Liver (tissue), 9 donors: ENCODE results near the gene COP1. TPM values are rescaled to one million over a fixed set of nuclear protein-coding genes. Genes with fewer than 3 reads are reported as not detected.

Experiments used
- DNase-seq: peaks from one replicate; pipeline ENCODE4 v3.0.0-alpha.2; 2017; ENCODE audit warnings: low spot score
- H3K27ac ChIP-seq, 2 donors: one replicate each; pipeline ENCODE4 v1.7.0; 2013; ENCODE audit warnings: inconsistent platforms in 2 of 2, low read length in 2 of 2, control low read depth in 1 of 2, low read depth in 1 of 2, mild to moderate bottlenecking in 1 of 2
- H3K27me3 ChIP-seq, 4 donors: one replicate each; pipeline versions ENCODE4 v1.6.1 to v1.7.0; 2013; ENCODE audit warnings: low read length in 3 of 4, inconsistent platforms in 1 of 4, mild to moderate bottlenecking in 1 of 4, moderate library complexity in 1 of 4; ENCODE audit not compliant: control insufficient read depth in 4 of 4, insufficient read depth in 4 of 4
- H3K36me3 ChIP-seq, 4 donors: one replicate each; pipeline versions ENCODE4 v1.6.1 to v1.7.0; 2013; ENCODE audit warnings: low read length in 3 of 4, mild to moderate bottlenecking in 3 of 4, low read depth in 1 of 4, moderate library complexity in 1 of 4; ENCODE audit not compliant: control insufficient read depth in 4 of 4, insufficient read depth in 3 of 4
- H3K4me1 ChIP-seq, 4 donors: one replicate each; pipeline versions ENCODE4 v1.6.1 to v1.7.0; 2013; ENCODE audit warnings: low read length in 3 of 4, mild to moderate bottlenecking in 3 of 4, moderate library complexity in 1 of 4; ENCODE audit not compliant: control insufficient read depth in 4 of 4, insufficient read depth in 4 of 4
- H3K4me3 ChIP-seq, 3 donors: one replicate each; pipeline versions ENCODE4 v1.6.1 to v1.7.0; 2013; ENCODE audit warnings: low read length in 3 of 3, control low read depth in 1 of 3, low read depth in 1 of 3, mild to moderate bottlenecking in 1 of 3
- H3K9ac ChIP-seq, 2 donors: one replicate each; pipeline ENCODE4 v1.7.0; 2013; ENCODE audit warnings: low read length in 2 of 2, mild to moderate bottlenecking in 2 of 2, moderate library complexity in 2 of 2, control low read depth in 1 of 2, low read depth in 1 of 2
- H3K9me3 ChIP-seq, 4 donors: one replicate each; pipeline versions ENCODE4 v1.6.1 to v1.7.0; 2013; ENCODE audit warnings: low read length in 3 of 4; ENCODE audit not compliant: control insufficient read depth in 4 of 4
- CTCF ChIP-seq: fragments of 150-350 bp; IDR thresholded peaks from 2 replicates; pipeline ENCODE4 v1.5.1; 2017; ENCODE audit warnings: improper control_type of control experiment, low read depth, low read length; ENCODE audit not compliant: missing input control
- FOXA2 ChIP-seq: IDR thresholded peaks from 2 replicates; pipeline ENCODE4 v1.6.1; 2016; ENCODE audit warnings: antibody characterized with exemption
- GABPA ChIP-seq, 2 donors: IDR thresholded peaks in 1 of 2; conservative IDR thresholded peaks in 1 of 2; 2 replicates each; pipeline ENCODE4 v1.6.1; 2016; ENCODE audit warnings: antibody characterized with exemption in 2 of 2, mild to moderate bottlenecking in 1 of 2, moderate library complexity in 1 of 2
- HNF4A ChIP-seq, 2 donors: conservative IDR thresholded peaks; 2 replicates each; pipeline ENCODE4 v1.6.1; 2016; ENCODE audit warnings: antibody characterized with exemption in 2 of 2, mild to moderate bottlenecking in 2 of 2
- HNF4G ChIP-seq: IDR thresholded peaks from 2 replicates; pipeline ENCODE4 v1.6.1; 2016; ENCODE audit warnings: antibody characterized with exemption
- JUND ChIP-seq, 2 donors: IDR thresholded peaks; 2 replicates each; pipeline ENCODE4 v1.6.1; 2016; ENCODE audit warnings: antibody characterized with exemption in 2 of 2
- MAX ChIP-seq: IDR thresholded peaks from 2 replicates; pipeline ENCODE4 v1.6.1; 2016; ENCODE audit warnings: antibody characterized with exemption
- REST ChIP-seq: IDR thresholded peaks from 2 replicates; pipeline ENCODE4 v1.6.1; 2016; ENCODE audit warnings: antibody characterized with exemption, mild to moderate bottlenecking
- SP1 ChIP-seq: IDR thresholded peaks from 2 replicates; pipeline ENCODE4 v1.6.1; 2018; ENCODE audit warnings: antibody characterized with exemption, mild to moderate bottlenecking
- TAF1 ChIP-seq: conservative IDR thresholded peaks from 2 replicates; pipeline ENCODE4 v1.6.1; 2016; ENCODE audit warnings: antibody characterized with exemption, mild to moderate bottlenecking
- ZBTB33 ChIP-seq: IDR thresholded peaks from 2 replicates; pipeline ENCODE4 v1.6.1; 2016; ENCODE audit warnings: antibody characterized with exemption
- WGBS: extraction: QIAGEN DNeasy Blood & Tissue Kit; methylation state at CpG from one replicate; pipeline ENCODE4 v1.1.7; 2013; 5-methylcytosine and 5-hydroxymethylcytosine counted together
- polyA plus RNA-seq, 2 donors: library from polyadenylated mRNA; stranded (reverse) in 1 of 2; unstranded in 1 of 2; fragments of 200-250 nt in 1 of 2; fragments of >200 nt in 1 of 2; fragmentation: Nextera tagmentation in 1 of 2; extraction: Ambion mirVana in 1 of 2; gene quantifications; one replicate each; pipeline versions ENCODE4 v1.2.1 to v1.2.3, GENCODE V29; 2013 to 2015
- total RNA-seq, 2 donors: library from RNA; depleted of rRNA; stranded (reverse); fragments of >200 nt; gene quantifications; one replicate each; pipeline ENCODE4 v1.2.3, GENCODE V29; 2014
- donor health status: healthy.
- donor health status: healthy.
- donor health status: healthy.
- donor health status: healthy.
- donor health status: healthy.

Gene COP1
- total and polyA plus RNA-seq, 4 donors, result 14.7 to 35.7 (median 22.5) TPM

GRCh38 chr1:176159993-176160392 lies 47.1 kb downstream of the COP1 start:
- Histone ChIP-seq H3K27ac (no peak overlapping the region), H3K36me3 (peaks cover 0 to 8% (median 1%) of the 10 kb centered on the region in 4 donors), H3K4me1 (peaks cover 0 to 4% (median 1%) of the 10 kb centered on the region in 4 donors), H3K4me3 (no peak overlapping the region), H3K9me3 (peaks cover 1 to 11% (median 5%) of the 10 kb centered on the region in 4 donors), H3K27me3 (no peaks in the 10 kb centered on the region), H3K9ac (no peak overlapping the region)
- TF ChIP-seq HNF4G (no peak), CTCF (no peak), TAF1 (no peak), MAX (no peak), SP1 (no peak), ZBTB33 (no peak), JUND (IDR thresholded peaks at IDR 0.05) (no peak), GABPA (IDR thresholded peaks at IDR 0.05 in 1 of 2, conservative IDR thresholded peaks at IDR 0.05 in 1 of 2) (no peak), FOXA2 (no peak)
- DNase-seq, result no peak
- 66% methylated on average over 2 of the region's 2 CpGs for WGBS

GRCh38 chr1:176157995-176158394 lies 49.1 kb downstream of the COP1 start:
- H3K4me1 ChIP-seq, result peaks cover 0 to 4% (median 1%) of the 10 kb centered on the region in 4 donors
- peaks cover 1 to 11% (median 5%) of the 10 kb centered on the region in 4 donors for H3K9me3 ChIP-seq
- WGBS, result over 99% methylated on average over 3 of the region's 3 CpGs
- TF ChIP-seq JUND (IDR thresholded peaks at IDR 0.05) (no peak), ZBTB33 (no peak), FOXA2 (no peak), REST (no peak), HNF4G (no peak), HNF4A (conservative IDR thresholded peaks at IDR 0.05) (no peak), MAX (no peak)
- no peak overlapping the region for H3K27ac ChIP-seq
- no peak overlapping the region for H3K9ac ChIP-seq
- peaks cover 0 to 10% (median 4%) of the 10 kb centered on the region in 4 donors for H3K36me3 ChIP-seq
- DNase-seq, result no peak
- no peak overlapping the region for H3K4me3 ChIP-seq
- H3K27me3 ChIP-seq, result no peaks in the 10 kb centered on the region
